SU-DHL-6 (cell line): ENCODE results near the gene PHACTR3.

Experiments
- H2AFZ ChIP-seq: fragments of 200-600 bp; sonication (generic); 2 replicates; pipeline ENCODE4 v1.6.1; 2014; ENCODE audit warnings: low read depth, mild to moderate bottlenecking, moderate library complexity, mixed read lengths, antibody characterized with exemption, low read length; ENCODE audit not compliant: severe bottlenecking
- H3F3A ChIP-seq: fragments of 200-600 bp; shearing (Covaris generic); 2 replicates; pipeline ENCODE4 v1.6.0; 2016; ENCODE audit warnings: antibody characterized with exemption, mild to moderate bottlenecking; ENCODE audit not compliant: insufficient read depth
- H3K27ac ChIP-seq: fragments of 200-600 bp; sonication (generic); 2 replicates; pipeline ENCODE4 v1.5.1; 2016; ENCODE audit warnings: low read depth, mild to moderate bottlenecking, low read length, moderate library complexity, mixed read lengths
- H3K27me3 ChIP-seq: fragments of 200-600 bp; sonication (generic), shearing (Covaris generic); 2 replicates; pipeline ENCODE4 v1.6.0; 2014; ENCODE audit warnings: mild to moderate bottlenecking, low read length
- H3K36me3 ChIP-seq: fragments of 200-600 bp; sonication (generic); 2 replicates; pipeline ENCODE4 v1.6.1; 2014; ENCODE audit warnings: mild to moderate bottlenecking, low read length, mixed read lengths
- H3K4me2 ChIP-seq: fragments of 300-600, 200-600 bp; shearing (Covaris generic), sonication (generic); 2 replicates; pipeline ENCODE4 v1.6.0; 2014; ENCODE audit warnings: low read length, low read depth, mild to moderate bottlenecking; ENCODE audit not compliant: poor library complexity, severe bottlenecking
- H3K4me3 ChIP-seq: fragments of 200-600 bp; sonication (generic); 2 replicates; pipeline ENCODE4 v1.5.1; 2014; ENCODE audit warnings: antibody characterized with exemption, low read length, mild to moderate bottlenecking, mixed read lengths; ENCODE audit not compliant: insufficient read depth, poor library complexity, severe bottlenecking
- H3K79me2 ChIP-seq: fragments of 200-600 bp; sonication (generic); 2 replicates; pipeline ENCODE4 v1.6.1; 2014; ENCODE audit warnings: mild to moderate bottlenecking, low read length, moderate library complexity; ENCODE audit not compliant: insufficient read depth
- H3K9ac ChIP-seq: fragments of 200-600 bp; sonication (generic); 2 replicates; pipeline ENCODE4 v1.7.0; 2014; ENCODE audit warnings: mild to moderate bottlenecking, low read length
- H3K9me2 ChIP-seq: fragments of 200-600 bp; sonication (generic); replicated peaks from 2 replicates; pipeline ENCODE4 v1.6.1; 2014; ENCODE audit warnings: low read length; ENCODE audit not compliant: insufficient read depth
- H3K9me3 ChIP-seq: fragments of 200-600 bp; sonication (generic); 2 replicates; pipeline ENCODE4 v1.6.1; 2014; ENCODE audit warnings: low read length, mixed read lengths; ENCODE audit not compliant: insufficient read depth
- H4K20me1 ChIP-seq: fragments of 200-600 bp; sonication (generic); 2 replicates; pipeline ENCODE4 v1.6.1; 2014; ENCODE audit warnings: low read depth, mild to moderate bottlenecking, antibody characterized with exemption, low read length, moderate library complexity, mixed read lengths
- CTCF ChIP-seq: fragments of 200-600 bp; sonication (generic); IDR thresholded peaks from one replicate; pipeline ENCODE4 v1.5.1; 2017; ENCODE audit warnings: antibody characterized with exemption, mild to moderate bottlenecking, low read length, moderate library complexity; ENCODE audit not compliant: insufficient read depth, poor library complexity, severe bottlenecking
- EZH2phosphoT487 ChIP-seq: fragments of 200-600 bp; sonication (generic), shearing (Covaris generic); conservative IDR thresholded peaks from 2 replicates; pipeline ENCODE4 v1.6.1; 2018; ENCODE audit warnings: mild to moderate bottlenecking, antibody characterized with exemption, low read length, moderate library complexity, mixed read lengths

Gene PHACTR3

DNA sequence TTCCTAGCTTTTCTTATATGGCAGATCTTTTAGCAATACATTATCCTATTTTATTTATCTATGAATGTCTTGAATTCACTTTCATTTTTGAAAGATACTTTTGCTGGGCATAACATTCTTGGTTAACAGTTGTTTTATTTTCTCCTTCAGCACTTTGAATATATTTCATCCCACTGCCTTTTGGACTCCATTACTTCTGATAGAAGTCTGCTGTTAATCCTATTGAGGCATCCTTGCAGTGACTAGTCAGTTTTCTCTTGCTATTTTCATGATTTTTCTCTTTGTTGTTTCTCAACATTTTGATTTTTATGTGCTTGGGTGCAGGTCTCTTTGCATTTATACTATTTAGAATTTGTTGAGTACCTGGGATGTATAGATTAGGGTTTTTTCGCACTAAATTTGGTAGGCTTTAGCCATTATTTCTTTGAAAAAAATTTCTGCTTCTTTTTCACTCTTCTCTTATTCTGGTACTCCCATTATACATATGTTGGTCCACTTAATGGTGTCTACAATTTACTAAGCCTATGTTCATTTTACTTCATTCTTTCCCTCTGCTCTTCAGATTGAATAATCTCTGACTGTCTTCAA is 53.2 kb downstream of the PHACTR3 start:
- Histone ChIP-seq H2AFZ (no peak overlapping the region), H3K9ac (no peak overlapping the region), H3K27ac (no peak overlapping the region), H3K9me2 (no peaks in the 10 kb centered on the region), H3K4me2 (no peak overlapping the region), H3K27me3 (no peaks in the 10 kb centered on the region), H3K4me3 (no peak overlapping the region), H4K20me1 (no peaks in the 10 kb centered on the region), H3K79me2 (no peaks in the 10 kb centered on the region), H3K9me3 (peaks cover 9% of the 10 kb centered on the region; the same call in 1 of the 2 replicates), H3K36me3 (no peaks in the 10 kb centered on the region), H3F3A (no peaks in the 10 kb centered on the region)
- TF ChIP-seq EZH2phosphoT487 = no peak
- no peak for TF ChIP-seq CTCF

DNA sequence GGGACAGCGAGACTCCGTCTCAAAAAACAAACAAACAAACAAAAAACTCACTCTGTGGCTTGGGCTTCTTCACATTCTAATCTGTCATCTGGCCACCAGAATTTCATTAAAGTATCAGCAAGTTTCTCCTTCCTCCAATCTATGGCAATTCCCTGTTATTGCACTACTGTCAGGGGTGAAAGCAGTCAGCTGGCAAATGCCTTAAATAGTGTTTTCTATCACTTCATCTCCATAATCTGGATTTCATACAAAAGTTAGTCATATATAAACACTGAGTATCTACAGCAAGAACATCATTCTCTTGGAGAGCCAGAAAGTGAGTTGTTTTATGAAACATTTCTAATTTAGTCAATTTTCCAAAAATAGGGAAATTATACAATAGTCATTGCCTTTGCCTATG is 56.1 kb downstream of the PHACTR3 start:
- no peaks in the 10 kb centered on the region for H4K20me1 ChIP-seq
- no peak overlapping the region for H2AFZ ChIP-seq
- TF ChIP-seq CTCF (no peak), EZH2phosphoT487 (no peak)

DNA sequence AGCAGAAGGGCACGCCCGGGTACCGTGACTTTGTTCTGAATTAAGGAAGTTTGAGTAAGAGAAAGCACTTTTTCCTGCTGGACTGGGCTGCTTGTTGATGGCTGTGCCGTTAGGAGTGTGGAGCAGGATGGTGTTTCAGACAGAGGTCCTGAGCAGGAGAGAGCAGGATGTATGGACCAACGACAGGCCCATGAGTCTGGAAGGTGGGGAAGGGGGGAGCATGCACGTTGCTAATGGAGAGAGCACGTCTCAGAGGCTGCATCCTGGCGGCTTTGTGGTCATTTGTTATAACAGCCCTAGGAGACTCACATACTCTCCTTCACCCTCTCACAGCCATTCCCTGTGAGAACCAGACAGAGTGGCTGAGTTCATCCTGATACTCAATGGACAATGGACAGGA is 56.8 kb downstream of the PHACTR3 start:
- H3K27ac ChIP-seq = no peak overlapping the region
- no peaks in the 10 kb centered on the region for H3F3A ChIP-seq
- H3K9ac ChIP-seq = no peak overlapping the region
- no peaks in the 10 kb centered on the region for H3K9me2 ChIP-seq
- H4K20me1 ChIP-seq = no peaks in the 10 kb centered on the region
- H3K79me2 ChIP-seq = no peaks in the 10 kb centered on the region
- peaks cover 9% of the 10 kb centered on the region; the same call in 1 of the 2 replicates for H3K9me3 ChIP-seq
- H2AFZ ChIP-seq = no peak overlapping the region
- H3K4me3 ChIP-seq = no peak overlapping the region
- no peak for TF ChIP-seq CTCF
- no peak for TF ChIP-seq EZH2phosphoT487
- H3K36me3 ChIP-seq = no peaks in the 10 kb centered on the region
- no peaks in the 10 kb centered on the region for H3K27me3 ChIP-seq
- no peak overlapping the region for H3K4me2 ChIP-seq

More for the DNA sequence above, 56.1 kb downstream of the PHACTR3 start:
- no peaks in the 10 kb centered on the region for H3K36me3 ChIP-seq
- no peak overlapping the region for H3K4me2 ChIP-seq
- H3F3A ChIP-seq = no peaks in the 10 kb centered on the region
- H3K27me3 ChIP-seq = no peaks in the 10 kb centered on the region
- H3K9me2 ChIP-seq = no peaks in the 10 kb centered on the region
- no peak overlapping the region for H3K4me3 ChIP-seq
- H3K79me2 ChIP-seq = no peaks in the 10 kb centered on the region
- H3K9me3 ChIP-seq = peaks cover 9% of the 10 kb centered on the region; the same call in 1 of the 2 replicates
- H3K9ac ChIP-seq = no peak overlapping the region
- H3K27ac ChIP-seq = no peak overlapping the region
